Measurements from ENCODE around the gene CLN6. TPM values are rescaled to one million over a fixed set of nuclear protein-coding genes. Genes with fewer than 3 reads are reported as not detected.

The CLN6 gene
- total RNA-seq, 1 experiment from 2014 or later = 76.7 TPM

GRCh38 chr15:68192117-68192516, 37.4 kb downstream of the CLN6 start:
- intact Hi-C loops (cut with micrococcal nuclease; ENCODE audit: unreplicated experiment) = no loop called here

GRCh38 chr15:68191555-68191954, 38.0 kb downstream of the CLN6 start:
- no peak for TF ChIP-seq CTCF (IDR thresholded peaks at IDR 0.05; ENCODE audit: insufficient read depth in 1 of 2, low read depth in 1 of 2, low read length in 1 of 2, severe bottlenecking in 1 of 2, unreplicated experiment in 1 of 2)
- no peak overlapping the region for H3K4me3 Mint-ChIP-seq (ENCODE audit: unreplicated experiment)
- DNase-seq = no peak
- peaks cover 85% of the 10 kb centered on the region for H3K36me3 Mint-ChIP-seq (ENCODE audit: insufficient read depth, unreplicated experiment)
- H3K4me1 Mint-ChIP-seq (ENCODE audit: low read depth, unreplicated experiment) = no peaks in the 10 kb centered on the region
- intact Hi-C loops (cut with micrococcal nuclease; ENCODE audit: unreplicated experiment) = no loop called here
- no peaks in the 10 kb centered on the region for H3K27me3 Mint-ChIP-seq (ENCODE audit: insufficient read depth, unreplicated experiment)
- Histone ChIP-seq H3K27me3 (replicated peaks; ENCODE audit: control insufficient read depth, insufficient read depth, low read length) (no peaks in the 10 kb centered on the region), H3K4me3 (ENCODE audit: low read depth, low read length) (no peak overlapping the region), H3K9me3 (no peaks in the 10 kb centered on the region), H3K4me1 (no peaks in the 10 kb centered on the region), H3K36me3 (ENCODE audit: control insufficient read depth, insufficient read depth, low read length) (peaks cover 3% of the 10 kb centered on the region)
- BruUV-seq (replicated peaks) = no TSS peak
- ChIA-PET CTCF (no interaction called here), POLR2A (no interaction called here)
- no peak overlapping the region for H3K27ac Mint-ChIP-seq (ENCODE audit: unreplicated experiment)
- no peaks in the 10 kb centered on the region for H3K9me3 Mint-ChIP-seq (ENCODE audit: unreplicated experiment)

More at GRCh38 chr15:68192117-68192516, 37.4 kb downstream of the CLN6 start:
- BruUV-seq (replicated peaks) = no TSS peak
- no peak for TF ChIP-seq CTCF (IDR thresholded peaks at IDR 0.05; ENCODE audit: insufficient read depth in 1 of 2, low read depth in 1 of 2, low read length in 1 of 2, severe bottlenecking in 1 of 2, unreplicated experiment in 1 of 2)
- DNase-seq = no peak
- Mint-ChIP-seq H3K27ac (ENCODE audit: unreplicated experiment) (no peak overlapping the region), H3K27me3 (ENCODE audit: insufficient read depth, unreplicated experiment) (no peaks in the 10 kb centered on the region), H3K36me3 (ENCODE audit: insufficient read depth, unreplicated experiment) (peaks cover 90% of the 10 kb centered on the region), H3K4me3 (ENCODE audit: unreplicated experiment) (no peak overlapping the region), H3K4me1 (ENCODE audit: low read depth, unreplicated experiment) (no peaks in the 10 kb centered on the region), H3K9me3 (ENCODE audit: unreplicated experiment) (no peaks in the 10 kb centered on the region)
- H3K4me1 ChIP-seq = no peaks in the 10 kb centered on the region
- CTCF ChIA-PET = no interaction called here
- peaks cover 3% of the 10 kb centered on the region for H3K36me3 ChIP-seq (ENCODE audit: control insufficient read depth, insufficient read depth, low read length)
- H3K4me3 ChIP-seq (ENCODE audit: low read depth, low read length) = no peak overlapping the region
- POLR2A ChIA-PET = no interaction called here
- H3K9me3 ChIP-seq = no peaks in the 10 kb centered on the region
- H3K27me3 ChIP-seq (replicated peaks; ENCODE audit: control insufficient read depth, insufficient read depth, low read length) = no peaks in the 10 kb centered on the region

DNA sequence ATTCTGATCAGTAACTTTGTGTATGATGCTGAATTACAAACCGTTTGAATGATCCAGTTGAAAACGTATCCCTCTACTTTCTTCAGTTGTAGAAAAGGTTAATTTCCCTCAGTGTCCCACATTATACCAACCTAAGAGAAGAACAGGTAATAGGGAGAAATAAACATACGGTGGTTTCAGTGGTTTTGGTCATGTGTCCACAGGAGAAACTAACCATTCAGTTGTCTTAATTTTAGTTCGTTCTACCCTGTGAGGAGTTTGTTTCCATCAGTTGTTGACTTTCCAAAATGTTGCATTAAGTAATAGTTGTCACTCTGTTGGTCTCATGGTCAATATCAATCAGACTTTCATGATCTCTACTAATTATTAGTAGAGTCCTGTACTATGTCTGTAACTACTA, 39.5 kb downstream of the CLN6 start:
- no peaks in the 10 kb centered on the region for H3K27me3 ChIP-seq (replicated peaks; ENCODE audit: control insufficient read depth, insufficient read depth, low read length)
- Mint-ChIP-seq H3K27me3 (ENCODE audit: insufficient read depth, unreplicated experiment) (no peaks in the 10 kb centered on the region), H3K36me3 (ENCODE audit: insufficient read depth, unreplicated experiment) (peaks cover 82% of the 10 kb centered on the region), H3K27ac (ENCODE audit: unreplicated experiment) (no peak overlapping the region), H3K9me3 (ENCODE audit: unreplicated experiment) (no peaks in the 10 kb centered on the region), H3K4me1 (ENCODE audit: low read depth, unreplicated experiment) (no peaks in the 10 kb centered on the region), H3K4me3 (ENCODE audit: unreplicated experiment) (no peak overlapping the region)
- intact Hi-C loops (cut with micrococcal nuclease; ENCODE audit: unreplicated experiment) = no loop called here
- no peaks in the 10 kb centered on the region for H3K9me3 ChIP-seq
- ChIA-PET POLR2A (no interaction called here), CTCF (no interaction called here)
- H3K4me3 ChIP-seq (ENCODE audit: low read depth, low read length) = no peak overlapping the region
- H3K36me3 ChIP-seq (ENCODE audit: control insufficient read depth, insufficient read depth, low read length) = peaks cover 1% of the 10 kb centered on the region; the same call in 1 of the 2 replicates
- no peak for TF ChIP-seq CTCF (IDR thresholded peaks at IDR 0.05; ENCODE audit: insufficient read depth in 1 of 2, low read depth in 1 of 2, low read length in 1 of 2, severe bottlenecking in 1 of 2, unreplicated experiment in 1 of 2)
- H3K4me1 ChIP-seq = no peaks in the 10 kb centered on the region
- BruUV-seq (replicated peaks) = no TSS peak
- no peak for DNase-seq
